Prostate gland (tissue), 2 donors: ENCODE data around the gene LIG4.
A peak's percentile ranks its signal among the peaks of the same experiment; 100 is the strongest.

Experiments
- CTCF ChIP-seq, 4 experiments: fragments of 200-600 bp in 2 of 4; fragments of 450-650 bp in 2 of 4; sonication (generic) in 2 of 4; IDR thresholded peaks; 1 replicate in 3 of 4; 2 replicates in 1 of 4; pipeline ENCODE4 v1.5.1; 2016 to 2019; ENCODE audit warnings: antibody characterized with exemption in 4 of 4, mild to moderate bottlenecking in 2 of 4, moderate library complexity in 2 of 4
- POLR2AphosphoS5 ChIP-seq: sonication (generic); formaldehyde crosslinking; IDR thresholded peaks from one replicate; pipeline ENCODE4 v1.6.1; 2017; ENCODE audit warnings: antibody characterized with exemption

- TF ChIP-seq CTCF (IDR thresholded peaks at IDR 0.05) (peak; percentile 51 to 64 (median 63)), POLR2AphosphoS5 (no peak)
These were observed 12.4 kb upstream of the LIG4 start for GRCh38 chr13:108227651-108228272.
